Hepatocyte (in vitro differentiated cells): ENCODE data around the gene UBE2E2. TPM values are rescaled to one million over a fixed set of nuclear protein-coding genes. Genes with fewer than 3 reads are reported as not detected.

Source experiments
- DNase-seq: peaks from one replicate; pipeline ENCODE4 v3.0.0-alpha.2; 2016; ENCODE audit warnings: low spot score
- H2AFZ ChIP-seq: fragments of 200-600 bp; sonication (generic); 2 replicates; pipeline ENCODE4 v1.6.0; 2016; ENCODE audit warnings: antibody characterized with exemption, mild to moderate bottlenecking
- H3K27ac ChIP-seq: fragments of 200-600 bp; sonication (generic); 2 replicates; pipeline ENCODE4 v1.5.1; 2016; ENCODE audit warnings: mild to moderate bottlenecking
- H3K27me3 ChIP-seq: fragments of 200-600 bp; sonication (generic); 2 replicates; pipeline ENCODE4 v1.6.1; 2016
- H3K36me3 ChIP-seq: fragments of 200-600 bp; sonication (generic); replicated peaks from 2 replicates; pipeline ENCODE4 v1.5.1; 2016; ENCODE audit warnings: low read depth; ENCODE audit not compliant: insufficient read depth
- H3K4me1 ChIP-seq: fragments of 200-600 bp; sonication (generic); 2 replicates; pipeline ENCODE4 v1.5.1; 2016; ENCODE audit warnings: mild to moderate bottlenecking, moderate library complexity; ENCODE audit not compliant: insufficient read depth
- H3K4me2 ChIP-seq: fragments of 200-600 bp; sonication (generic); 2 replicates; pipeline ENCODE4 v1.6.0; 2016
- H3K4me3 ChIP-seq: fragments of 200-600 bp; sonication (generic); 2 replicates; pipeline ENCODE4 v1.5.1; 2016; ENCODE audit warnings: mild to moderate bottlenecking
- H3K79me2 ChIP-seq: fragments of 200-600 bp; sonication (generic); 2 replicates; pipeline ENCODE4 v1.6.0; 2017; ENCODE audit warnings: mild to moderate bottlenecking
- H3K9me2 ChIP-seq: fragments of 200-600 bp; sonication (generic); replicated peaks from 2 replicates; pipeline ENCODE4 v1.6.0; 2017; ENCODE audit warnings: mild to moderate bottlenecking; ENCODE audit not compliant: insufficient read depth
- H3K9me3 ChIP-seq: fragments of 200-600 bp; sonication (generic); 2 replicates; pipeline ENCODE4 v1.5.1; 2016; ENCODE audit warnings: low read depth, mild to moderate bottlenecking
- H4K20me1 ChIP-seq: fragments of 200-600 bp; sonication (generic); 2 replicates; pipeline ENCODE4 v1.6.0; 2016; ENCODE audit warnings: mild to moderate bottlenecking; ENCODE audit not compliant: insufficient read depth, poor library complexity, severe bottlenecking
- CTCF ChIP-seq: fragments of 200-600 bp; sonication (generic); IDR thresholded peaks from 2 replicates; pipeline ENCODE4 v1.5.1; 2016; ENCODE audit warnings: antibody characterized with exemption, mild to moderate bottlenecking; ENCODE audit not compliant: poor library complexity
- EZH2 ChIP-seq: fragments of 200-600 bp; sonication (generic); IDR thresholded peaks from 2 replicates; pipeline ENCODE4 v1.6.1; 2016; ENCODE audit warnings: antibody characterized with exemption, mild to moderate bottlenecking, borderline replicate concordance
- EZH2phosphoT487 ChIP-seq: fragments of 200-600 bp; sonication (generic); IDR thresholded peaks from one replicate; pipeline ENCODE4 v1.6.1; 2018; ENCODE audit warnings: antibody characterized with exemption, mild to moderate bottlenecking, low read depth, moderate library complexity; ENCODE audit not compliant: unreplicated experiment, severe bottlenecking
- WGBS: methylation state at CpG from one replicate; pipeline ENCODE4 v1.1.6; 2016; ENCODE audit warnings: low lambda C conversion rate; ENCODE audit errors: missing lambda C conversion rate; 5-methylcytosine and 5-hydroxymethylcytosine counted together
- polyA plus RNA-seq: library from polyadenylated mRNA; unstranded; fragments of >200 nt; fragmentation: Nextera tagmentation; extraction: Ambion mirVana; gene quantifications from 2 replicates; pipeline ENCODE4 v1.2.1, GENCODE V29; 2016
- total RNA-seq: library from RNA; depleted of rRNA; stranded (reverse); fragments of >200 nt; gene quantifications from 2 replicates; pipeline ENCODE4 v1.2.3, GENCODE V29; 2014

Gene UBE2E2
- total and polyA plus RNA-seq, 2 experiments from 2014 or later = 51.1 to 90.6 TPM

DNA sequence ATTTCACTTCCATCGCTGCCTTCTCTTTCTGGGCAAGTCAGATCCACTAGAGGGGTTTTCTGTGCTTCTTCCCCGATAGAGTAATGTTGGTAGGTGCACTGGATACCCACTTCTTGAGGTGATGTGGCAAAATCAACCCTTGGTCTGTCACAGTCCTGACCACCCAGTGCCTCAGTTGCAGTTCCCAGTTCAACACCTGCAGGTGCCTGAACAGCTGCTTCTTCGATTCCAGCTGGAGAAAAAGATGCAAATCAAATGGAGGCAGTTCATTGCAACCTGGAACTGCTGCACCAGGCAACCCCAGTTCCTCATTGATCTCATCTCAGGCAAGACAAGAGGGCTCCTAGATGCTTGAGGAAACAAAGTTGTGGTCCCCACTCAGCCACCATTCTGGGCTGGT is 186.6 kb downstream of the UBE2E2 start:
- no peak overlapping the region for H2AFZ ChIP-seq
- H3K36me3 ChIP-seq = no peaks in the 10 kb centered on the region
- peaks cover 9% of the 10 kb centered on the region for H3K79me2 ChIP-seq
- H3K9me2 ChIP-seq = no peaks in the 10 kb centered on the region
- no peak overlapping the region for H3K4me2 ChIP-seq
- no peak overlapping the region for H3K27ac ChIP-seq
- no peak overlapping the region for H3K4me3 ChIP-seq
- no peaks in the 10 kb centered on the region for H3K4me1 ChIP-seq
- no peaks in the 10 kb centered on the region for H4K20me1 ChIP-seq
- 93% methylated on average over 3 of the region's 3 CpGs for WGBS
- no peak for DNase-seq
- TF ChIP-seq CTCF (no peak), EZH2phosphoT487 (no peak), EZH2 (no peak)
- no peaks in the 10 kb centered on the region for H3K9me3 ChIP-seq
- H3K27me3 ChIP-seq = no peaks in the 10 kb centered on the region

- Histone ChIP-seq H3K4me1 (no peaks in the 10 kb centered on the region), H3K4me3 (no peak overlapping the region), H3K27ac (no peak overlapping the region), H2AFZ (no peak overlapping the region), H3K27me3 (no peaks in the 10 kb centered on the region), H3K79me2 (peaks cover 5% of the 10 kb centered on the region), H3K4me2 (no peak overlapping the region), H3K36me3 (no peaks in the 10 kb centered on the region), H4K20me1 (no peaks in the 10 kb centered on the region), H3K9me2 (no peaks in the 10 kb centered on the region), H3K9me3 (no peaks in the 10 kb centered on the region)
- WGBS = 96% methylated on average over 2 of the region's 2 CpGs
- DNase-seq = no peak
- TF ChIP-seq EZH2phosphoT487 = no peak
- no peak for TF ChIP-seq EZH2
- TF ChIP-seq CTCF = no peak
Observed at GRCh38 chr3:23390446-23390845, 187.3 kb downstream of the UBE2E2 start.

GRCh38 chr3:23390989-23391553 is 187.9 kb downstream of the UBE2E2 start:
- H3K4me2 ChIP-seq = no peak overlapping the region
- H3K79me2 ChIP-seq = peaks cover 5% of the 10 kb centered on the region
- H3K4me3 ChIP-seq = no peak overlapping the region
- H3K9me2 ChIP-seq = no peaks in the 10 kb centered on the region
- DNase-seq = no peak
- no peaks in the 10 kb centered on the region for H3K36me3 ChIP-seq
- TF ChIP-seq EZH2phosphoT487 = no peak
- TF ChIP-seq CTCF = no peak
- no peak for TF ChIP-seq EZH2
- H4K20me1 ChIP-seq = no peaks in the 10 kb centered on the region
- H3K9me3 ChIP-seq = no peaks in the 10 kb centered on the region
- H3K27ac ChIP-seq = no peak overlapping the region
- no peak overlapping the region for H2AFZ ChIP-seq
- H3K27me3 ChIP-seq = no peaks in the 10 kb centered on the region
- no peaks in the 10 kb centered on the region for H3K4me1 ChIP-seq

DNA sequence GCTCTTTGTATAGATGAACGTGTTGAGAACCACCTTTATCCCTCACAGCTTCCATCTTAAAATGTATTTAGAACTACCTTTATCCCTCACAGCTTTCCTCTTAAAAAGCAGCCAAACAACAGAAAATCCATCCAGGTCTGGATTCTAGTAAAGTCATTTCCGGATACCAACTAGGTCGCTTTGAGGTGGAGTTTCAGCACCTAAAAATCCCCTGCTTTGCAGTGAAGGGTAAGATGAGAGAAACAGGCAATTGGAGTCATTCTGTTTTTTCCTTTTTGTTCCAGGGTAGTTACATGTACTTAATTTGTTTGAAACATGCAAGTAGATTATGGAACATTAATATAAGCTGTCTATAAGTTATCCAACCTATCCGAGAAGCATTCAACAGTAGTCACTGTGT is 192.0 kb downstream of the UBE2E2 start:
- TF ChIP-seq CTCF (no peak), EZH2phosphoT487 (no peak)
- no peak for DNase-seq
- Histone ChIP-seq H3K36me3 (no peaks in the 10 kb centered on the region), H3K9me2 (no peaks in the 10 kb centered on the region), H3K9me3 (no peaks in the 10 kb centered on the region), H3K4me3 (no peak overlapping the region), H3K27ac (no peak overlapping the region), H3K4me2 (no peak overlapping the region), H2AFZ (no peak overlapping the region), H3K27me3 (no peaks in the 10 kb centered on the region), H3K79me2 (no peaks in the 10 kb centered on the region), H4K20me1 (no peaks in the 10 kb centered on the region), H3K4me1 (no peaks in the 10 kb centered on the region)
- 98% methylated on average over 4 of the region's 4 CpGs for WGBS
